SK-N-SH treated with all-trans-retinoic acid at 6 μM for 48 hours (cell line): Measurements from ENCODE around the gene EMID1.

Source experiments
- ATAC-seq: fragments of 200-7000 bp; cut with Tn5 transposase; 3 replicates; pipeline ENCODE4 v1.9.1; 2020; ENCODE audit warnings: mild to moderate bottlenecking, moderate library complexity
- ARNTL ChIP-seq: fragments of 450-650 bp; formaldehyde crosslinking; IDR thresholded peaks from 2 replicates; pipeline ENCODE4 v1.5.0; 2020; ENCODE audit warnings: low read depth, mild to moderate bottlenecking, moderate library complexity, borderline replicate concordance
- CREB5 ChIP-seq: fragments of 250-450 bp; sonication (Bioruptor Pico); IDR thresholded peaks from 2 replicates; pipeline ENCODE4 v1.5.1; 2020; ENCODE audit warnings: low read depth, mild to moderate bottlenecking, moderate library complexity
- CSDC2 ChIP-seq: fragments of 250-450 bp; sonication (Bioruptor Pico); IDR thresholded peaks from 2 replicates; pipeline ENCODE4 v1.5.0; 2020; ENCODE audit warnings: mild to moderate bottlenecking, moderate library complexity
- ISL1 ChIP-seq: fragments of 250-450 bp; sonication (Bioruptor Pico); IDR thresholded peaks from 2 replicates; pipeline ENCODE4 v2.1.2; 2022; ENCODE audit warnings: mild to moderate bottlenecking, moderate library complexity
- OSR1 ChIP-seq: fragments of 250-450 bp; sonication (Bioruptor Pico); IDR thresholded peaks from 2 replicates; pipeline ENCODE4 v1.8.0; 2022; ENCODE audit warnings: moderate library complexity, mild to moderate bottlenecking, inconsistent platforms
- PATZ1 ChIP-seq: fragments of 250-450 bp; sonication (Bioruptor Pico); IDR thresholded peaks from 2 replicates; pipeline ENCODE4 v1.8.0; 2020; ENCODE audit warnings: mild to moderate bottlenecking, moderate library complexity, borderline replicate concordance
- POU6F1 ChIP-seq: fragments of 250-450 bp; sonication (Bioruptor Pico); IDR thresholded peaks from 2 replicates; pipeline ENCODE4 v1.8.0; 2021; ENCODE audit warnings: low read depth, mild to moderate bottlenecking, moderate library complexity, borderline replicate concordance
- PPARA ChIP-seq: fragments of 250-450 bp; sonication (Bioruptor Pico); IDR thresholded peaks from 2 replicates; pipeline ENCODE4 v1.5.0; 2020; ENCODE audit warnings: mild to moderate bottlenecking, borderline replicate concordance
- RARB ChIP-seq: fragments of 250-450 bp; sonication (Bioruptor Pico); IDR thresholded peaks from 2 replicates; pipeline ENCODE4 v1.8.0; 2021; ENCODE audit warnings: mild to moderate bottlenecking, moderate library complexity
- SNAI2 ChIP-seq: fragments of 250-450 bp; sonication (Bioruptor Pico); IDR thresholded peaks from 2 replicates; pipeline ENCODE4 v1.5.0; 2020; ENCODE audit warnings: mild to moderate bottlenecking, moderate library complexity
- TCF4 ChIP-seq: fragments of 250-450 bp; sonication (Bioruptor Pico); IDR thresholded peaks from 2 replicates; pipeline ENCODE4 v1.8.0; 2021; ENCODE audit warnings: mild to moderate bottlenecking, moderate library complexity, borderline replicate concordance
- TOX ChIP-seq: fragments of 250-450 bp; sonication (Bioruptor Pico); IDR thresholded peaks from 2 replicates; pipeline ENCODE4 v1.8.0; 2021; ENCODE audit warnings: mild to moderate bottlenecking, moderate library complexity, borderline replicate concordance
- ZC3H10 ChIP-seq: fragments of 250-450 bp; sonication (Bioruptor Pico); IDR thresholded peaks from 2 replicates; pipeline ENCODE4 v1.5.1; 2021; ENCODE audit warnings: mild to moderate bottlenecking, moderate library complexity
- ZFP3 ChIP-seq: fragments of 250-450 bp; sonication (Bioruptor Pico); IDR thresholded peaks from 2 replicates; pipeline ENCODE4 v1.5.0; 2020; ENCODE audit warnings: mild to moderate bottlenecking, moderate library complexity
- ZFP30 ChIP-seq: fragments of 450-650 bp; formaldehyde crosslinking; IDR thresholded peaks from 2 replicates; pipeline ENCODE4 v1.5.0; 2022; ENCODE audit warnings: mild to moderate bottlenecking, moderate library complexity
- ZNF565 ChIP-seq: fragments of 450-650 bp; formaldehyde crosslinking; conservative IDR thresholded peaks from 2 replicates; pipeline ENCODE4 v1.5.0; 2020; ENCODE audit warnings: low read depth, mild to moderate bottlenecking, moderate library complexity
- ZNF70 ChIP-seq: fragments of 450-650 bp; formaldehyde crosslinking; IDR thresholded peaks from 2 replicates; pipeline ENCODE4 v1.5.0; 2020; ENCODE audit warnings: mild to moderate bottlenecking, moderate library complexity
- ZNF8 ChIP-seq: fragments of 450-650 bp; formaldehyde crosslinking; IDR thresholded peaks from 2 replicates; pipeline ENCODE4 v1.5.0; 2020; ENCODE audit warnings: mild to moderate bottlenecking, moderate library complexity
- TF ChIP-seq, protein P1 (sequence below): fragments of 250-450 bp; sonication (Bioruptor Pico); IDR thresholded peaks from 2 replicates; pipeline ENCODE4 v1.5.1; 2021; ENCODE audit warnings: mild to moderate bottlenecking, moderate library complexity
- TF ChIP-seq, protein P2 (sequence below): fragments of 250-450 bp; sonication (Bioruptor Pico); IDR thresholded peaks from 2 replicates; pipeline ENCODE4 v1.5.0; 2020; ENCODE audit warnings: mild to moderate bottlenecking, moderate library complexity

Gene EMID1

DNA sequence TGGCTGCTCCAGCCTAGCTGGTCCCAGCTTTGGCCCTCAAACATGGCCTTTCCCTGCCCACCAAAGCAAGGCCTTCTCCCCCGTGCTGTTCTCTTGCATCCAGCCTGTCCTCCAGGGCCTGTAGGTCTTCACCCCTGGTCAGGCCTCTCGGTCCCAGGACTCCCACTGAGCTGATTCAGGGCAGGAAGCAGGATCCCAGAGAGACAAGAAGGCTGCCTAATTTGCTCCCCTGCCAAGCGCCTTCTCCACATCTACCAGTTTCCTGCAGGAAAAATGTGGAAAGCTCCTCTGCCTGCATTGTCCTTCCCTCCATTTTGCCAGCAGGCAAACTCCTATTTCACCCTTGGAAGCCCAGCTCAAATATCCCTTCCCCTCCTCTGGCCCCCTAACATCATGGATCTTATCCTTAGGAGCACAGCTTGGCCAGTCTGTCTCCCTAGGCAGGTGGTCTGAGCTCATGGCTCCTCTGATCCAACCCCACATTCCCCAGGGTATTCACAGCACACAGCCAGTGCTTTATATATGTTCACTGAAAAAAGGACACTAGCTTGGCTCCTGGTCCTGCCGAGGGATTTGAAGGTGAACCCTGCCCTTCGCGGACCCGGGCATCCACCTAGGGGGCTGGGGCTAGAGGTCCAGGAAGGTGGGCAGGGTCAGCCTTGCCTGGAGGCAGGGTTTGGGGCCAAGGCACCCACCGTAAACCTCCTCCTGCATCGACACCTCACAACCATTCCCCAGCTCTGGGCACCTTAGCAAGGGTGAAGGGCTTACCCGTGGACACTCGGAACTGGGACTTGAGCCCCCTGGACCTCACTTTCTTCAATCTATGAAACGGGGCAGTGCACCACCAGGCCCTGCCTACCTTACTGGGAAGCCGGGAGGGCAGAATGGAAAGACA is 61.1 kb downstream of the EMID1 start:
- peak; percentile 34; the same call in 1 of the 2 replicates for TF ChIP-seq ZNF70
- peak; percentile 99 for TF ChIP-seq ZFP3 (CRISPR knock-in tag)
- TF ChIP-seq, protein P1, sequence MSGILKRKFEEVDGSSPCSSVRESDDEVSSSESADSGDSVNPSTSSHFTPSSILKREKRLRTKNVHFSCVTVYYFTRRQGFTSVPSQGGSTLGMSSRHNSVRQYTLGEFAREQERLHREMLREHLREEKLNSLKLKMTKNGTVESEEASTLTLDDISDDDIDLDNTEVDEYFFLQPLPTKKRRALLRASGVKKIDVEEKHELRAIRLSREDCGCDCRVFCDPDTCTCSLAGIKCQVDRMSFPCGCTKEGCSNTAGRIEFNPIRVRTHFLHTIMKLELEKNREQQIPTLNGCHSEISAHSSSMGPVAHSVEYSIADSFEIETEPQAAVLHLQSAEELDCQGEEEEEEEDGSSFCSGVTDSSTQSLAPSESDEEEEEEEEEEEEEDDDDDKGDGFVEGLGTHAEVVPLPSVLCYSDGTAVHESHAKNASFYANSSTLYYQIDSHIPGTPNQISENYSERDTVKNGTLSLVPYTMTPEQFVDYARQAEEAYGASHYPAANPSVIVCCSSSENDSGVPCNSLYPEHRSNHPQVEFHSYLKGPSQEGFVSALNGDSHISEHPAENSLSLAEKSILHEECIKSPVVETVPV (CRISPR knock-in tag): no peak
- no peak for TF ChIP-seq TCF4 (CRISPR knock-in tag)
- TF ChIP-seq SNAI2 (CRISPR knock-in tag): no peak
- no peak for TF ChIP-seq ZNF8
- no peak for TF ChIP-seq ZNF565 (CRISPR knock-in tag)
- no peak for TF ChIP-seq ZFP30 (CRISPR knock-in tag)

GRCh38 chr22:29267462-29267857 is 61.8 kb downstream of the EMID1 start:
- no peak for ATAC-seq
- TF ChIP-seq TCF4 (CRISPR knock-in tag) (no peak), PPARA (CRISPR knock-in tag) (no peak), TOX (no peak), OSR1 (no peak), SNAI2 (CRISPR knock-in tag) (no peak), PATZ1 (CRISPR knock-in tag) (no peak), ZNF70 (no peak), POU6F1 (CRISPR knock-in tag) (no peak), RARB (no peak), ZFP3 (CRISPR knock-in tag) (no peak), CSDC2 (CRISPR knock-in tag) (no peak), ZC3H10 (CRISPR knock-in tag) (no peak), ZNF565 (CRISPR knock-in tag) (no peak)
- TF ChIP-seq, protein P2, sequence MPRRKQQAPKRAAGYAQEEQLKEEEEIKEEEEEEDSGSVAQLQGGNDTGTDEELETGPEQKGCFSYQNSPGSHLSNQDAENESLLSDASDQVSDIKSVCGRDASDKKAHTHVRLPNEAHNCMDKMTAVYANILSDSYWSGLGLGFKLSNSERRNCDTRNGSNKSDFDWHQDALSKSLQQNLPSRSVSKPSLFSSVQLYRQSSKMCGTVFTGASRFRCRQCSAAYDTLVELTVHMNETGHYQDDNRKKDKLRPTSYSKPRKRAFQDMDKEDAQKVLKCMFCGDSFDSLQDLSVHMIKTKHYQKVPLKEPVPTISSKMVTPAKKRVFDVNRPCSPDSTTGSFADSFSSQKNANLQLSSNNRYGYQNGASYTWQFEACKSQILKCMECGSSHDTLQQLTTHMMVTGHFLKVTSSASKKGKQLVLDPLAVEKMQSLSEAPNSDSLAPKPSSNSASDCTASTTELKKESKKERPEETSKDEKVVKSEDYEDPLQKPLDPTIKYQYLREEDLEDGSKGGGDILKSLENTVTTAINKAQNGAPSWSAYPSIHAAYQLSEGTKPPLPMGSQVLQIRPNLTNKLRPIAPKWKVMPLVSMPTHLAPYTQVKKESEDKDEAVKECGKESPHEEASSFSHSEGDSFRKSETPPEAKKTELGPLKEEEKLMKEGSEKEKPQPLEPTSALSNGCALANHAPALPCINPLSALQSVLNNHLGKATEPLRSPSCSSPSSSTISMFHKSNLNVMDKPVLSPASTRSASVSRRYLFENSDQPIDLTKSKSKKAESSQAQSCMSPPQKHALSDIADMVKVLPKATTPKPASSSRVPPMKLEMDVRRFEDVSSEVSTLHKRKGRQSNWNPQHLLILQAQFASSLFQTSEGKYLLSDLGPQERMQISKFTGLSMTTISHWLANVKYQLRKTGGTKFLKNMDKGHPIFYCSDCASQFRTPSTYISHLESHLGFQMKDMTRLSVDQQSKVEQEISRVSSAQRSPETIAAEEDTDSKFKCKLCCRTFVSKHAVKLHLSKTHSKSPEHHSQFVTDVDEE: no peak

More for the DNA sequence above, 61.1 kb downstream of the EMID1 start:
- peak; percentile 19 for ATAC-seq

GRCh38 chr22:29267858-29268510 is 62.3 kb downstream of the EMID1 start, which contains the start of the genes EWSR1 and RHBDD3:
Gene EWSR1, plus strand, starts transcription at chr22:29268268. Its CDS starts 69 bp downstream, at chr22:29268337.
Gene RHBDD3, minus strand, starts transcription at chr22:29267981. Its CDS starts 2,355 bp downstream, at chr22:29265626.
- ATAC-seq: peak; percentile 93
- TF ChIP-seq, protein P1 (CRISPR knock-in tag): 0 out of 2 replicates have a peak, but pooled peaks have one; percentile 22
- TF ChIP-seq POU6F1 (CRISPR knock-in tag) (no peak), OSR1 (no peak), PPARA (CRISPR knock-in tag) (no peak), CREB5 (CRISPR knock-in tag) (no peak), ZFP3 (CRISPR knock-in tag) (peak; percentile 67), ARNTL (CRISPR knock-in tag) (no peak), ZFP30 (CRISPR knock-in tag) (no peak), ZNF565 (CRISPR knock-in tag) (no peak), CSDC2 (CRISPR knock-in tag) (no peak), PATZ1 (CRISPR knock-in tag) (no peak), ISL1 (CRISPR knock-in tag) (no peak)
